Activated T-cell treated with anti-CD3 and anti-CD28 coated beads, Interleukin-2, amount 50 U/mL, for 72 hours (primary cell): ENCODE measurements around the gene CREM. TPM values are rescaled to one million over a fixed set of nuclear protein-coding genes. Genes with fewer than 3 reads are reported as not detected.

Source experiments
- ATAC-seq, 2 donors: fragments of 150-1000 bp; cut with Tn5 transposase; replicated peaks in 1 of 2; 2 replicates each; pipeline ENCODE4 v1.10.0; 2021; ENCODE audit warnings: moderate library complexity in 2 of 2, mild to moderate bottlenecking in 1 of 2
- DNase-seq, 2 donors: peaks; one replicate each; pipeline ENCODE4 v3.0.0; 2021 to 2022; ENCODE audit warnings: mixed read lengths in 1 of 2
- H3K27ac Mint-ChIP-seq: one replicate; pipeline ENCODE4 v1.8.0; 2022; ENCODE audit warnings: mild to moderate bottlenecking, moderate library complexity, mixed read lengths
- H3K27me3 Mint-ChIP-seq: one replicate; pipeline ENCODE4 v1.8.0; 2022; ENCODE audit warnings: low read depth, mixed read lengths
- H3K36me3 Mint-ChIP-seq, 2 donors: one replicate each; pipeline ENCODE4 v1.8.0; 2022; ENCODE audit warnings: mixed read lengths in 2 of 2, mild to moderate bottlenecking in 1 of 2; ENCODE audit not compliant: insufficient read depth in 2 of 2
- H3K4me1 Mint-ChIP-seq: one replicate; pipeline ENCODE4 v1.8.0; 2022; ENCODE audit warnings: low read depth, mixed read lengths
- H3K4me3 Mint-ChIP-seq, 2 donors: one replicate each; pipeline ENCODE4 v1.8.0; 2022; ENCODE audit warnings: mild to moderate bottlenecking in 2 of 2, mixed read lengths in 2 of 2, moderate library complexity in 2 of 2
- H3K9me3 Mint-ChIP-seq, 2 donors: one replicate each; pipeline ENCODE4 v1.8.0; 2022; ENCODE audit warnings: mixed read lengths in 2 of 2
- total RNA-seq, 2 donors: library from RNA; stranded (reverse); gene quantifications; one replicate each; pipeline ENCODE4 v1.2.3, GENCODE V29; 2022

The CREM gene
- total RNA-seq, 2 donors from 2014 or later, result 215 to 250 TPM

DNA sequence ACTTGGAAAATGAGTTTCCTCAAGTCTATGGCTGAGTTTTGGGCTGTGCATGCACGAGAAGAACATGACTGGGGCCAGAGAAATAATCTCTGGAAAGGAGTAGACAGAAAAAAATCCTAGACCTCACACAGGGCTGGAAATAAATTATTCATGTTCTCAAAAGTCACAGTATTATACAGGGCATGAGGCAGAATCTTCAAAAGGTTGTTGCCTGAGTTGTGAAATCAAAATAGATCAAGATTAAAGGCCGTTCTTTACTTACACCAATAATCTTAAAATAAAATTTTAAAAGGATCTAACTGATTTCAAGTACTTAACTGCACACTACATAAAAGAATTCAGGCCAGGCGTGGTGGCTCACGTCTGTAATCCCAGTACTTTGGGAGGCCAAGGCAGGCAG lies 14.1 kb upstream of the CREM start:
- H3K4me3 Mint-ChIP-seq, result no peak overlapping the region
- ATAC-seq, result no peak
- H3K27ac Mint-ChIP-seq, result no peak overlapping the region
- no peaks in the 10 kb centered on the region for H3K4me1 Mint-ChIP-seq
- H3K27me3 Mint-ChIP-seq, result no peaks in the 10 kb centered on the region
- DNase-seq, result no peak
- H3K36me3 Mint-ChIP-seq, result no peaks in the 10 kb centered on the region
- H3K9me3 Mint-ChIP-seq, result no peaks in the 10 kb centered on the region

DNA sequence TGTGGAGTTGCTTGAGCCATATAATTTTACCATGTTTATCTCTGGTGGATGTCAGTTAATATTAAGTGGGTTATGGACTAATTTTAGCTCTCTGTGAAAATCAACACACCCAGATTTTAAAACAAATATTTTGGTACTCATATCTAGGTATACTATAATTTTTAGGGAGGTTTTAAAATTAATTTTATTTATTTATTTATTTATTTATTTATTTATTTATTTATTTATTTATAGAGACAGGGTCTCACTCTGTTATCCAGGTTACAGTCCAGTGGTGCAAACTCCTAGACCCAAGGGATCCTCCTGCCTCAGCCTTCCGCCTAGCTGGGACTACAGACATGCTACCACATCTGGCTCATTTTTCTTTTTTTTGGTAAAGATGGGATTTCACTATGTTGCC lies 7.3 kb upstream of the CREM start:
- DNase-seq, result no peak
- Mint-ChIP-seq H3K27ac (no peak overlapping the region), H3K4me3 (no peak overlapping the region)

DNA sequence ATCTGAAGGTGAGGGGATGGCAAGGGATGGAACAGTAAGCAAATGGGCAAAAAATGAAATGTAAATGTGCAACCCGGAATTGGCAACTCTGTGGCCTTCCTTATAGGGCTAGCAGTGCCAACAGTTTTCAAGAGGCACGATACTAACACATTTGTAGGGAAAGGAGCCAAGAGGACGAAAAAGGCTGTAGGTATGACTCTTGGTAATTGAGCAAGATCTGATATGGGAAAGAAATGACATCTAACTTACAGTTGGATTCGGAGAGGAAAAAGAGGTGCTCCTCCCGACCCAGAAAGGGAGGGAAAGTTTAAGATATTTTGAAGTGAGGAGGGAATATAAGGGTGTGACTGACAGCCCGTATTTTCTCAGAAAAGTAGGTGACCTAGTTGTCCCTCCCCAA lies 2.1 kb upstream of the CREM start:
- H3K36me3 Mint-ChIP-seq, result peaks cover 3 to 18% of the 10 kb centered on the region in 2 donors
- no peak overlapping the region for H3K27ac Mint-ChIP-seq
- DNase-seq (no peak), ATAC-seq (no peak)
- H3K27me3 Mint-ChIP-seq, result no peaks in the 10 kb centered on the region
- peak overlapping the region in 1 of 2 donors; percentile 94 for H3K4me3 Mint-ChIP-seq
- H3K4me1 Mint-ChIP-seq, result peaks cover 53% of the 10 kb centered on the region
- H3K9me3 Mint-ChIP-seq, result no peaks in the 10 kb centered on the region

More for the DNA sequence above, 7.3 kb upstream of the CREM start:
- no peaks in the 10 kb centered on the region for H3K9me3 Mint-ChIP-seq
- H3K27me3 Mint-ChIP-seq, result no peaks in the 10 kb centered on the region
- ATAC-seq, result no peak
- peaks cover 19% of the 10 kb centered on the region for H3K4me1 Mint-ChIP-seq
- H3K36me3 Mint-ChIP-seq, result no peaks in the 10 kb centered on the region

DNA sequence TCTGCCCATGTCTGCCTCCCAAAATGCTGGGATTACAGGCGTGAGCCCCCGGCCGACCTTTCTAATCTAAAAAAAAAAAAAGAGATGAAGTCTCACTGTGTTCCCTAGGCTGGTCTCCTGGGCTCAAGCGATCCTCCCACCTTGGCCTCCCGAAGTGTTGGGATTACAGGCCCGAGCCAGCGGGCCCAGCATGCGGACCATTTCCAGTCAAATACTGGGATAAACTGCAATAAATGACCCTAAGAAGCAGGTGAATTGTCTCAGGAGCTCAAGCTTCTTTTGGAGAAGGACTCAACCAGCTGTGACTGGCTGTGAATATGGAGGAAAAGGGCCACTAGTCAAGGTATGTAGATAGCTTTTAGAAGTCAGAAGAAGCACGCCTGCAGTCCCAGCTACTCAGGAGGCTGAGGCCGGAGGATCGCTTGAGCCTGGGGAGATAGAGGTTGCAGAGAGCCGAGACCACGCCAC lies 550 bp upstream of the CREM start:
- no peak for DNase-seq
- Mint-ChIP-seq H3K27ac (peak overlapping the region; percentile 79), H3K4me3 (peak overlapping the region; percentile 94 to 96), H3K4me1 (peaks cover 64% of the 10 kb centered on the region), H3K36me3 (peaks cover 3 to 18% of the 10 kb centered on the region in 2 donors), H3K9me3 (no peaks in the 10 kb centered on the region), H3K27me3 (no peaks in the 10 kb centered on the region)
- no peak for ATAC-seq

DNA sequence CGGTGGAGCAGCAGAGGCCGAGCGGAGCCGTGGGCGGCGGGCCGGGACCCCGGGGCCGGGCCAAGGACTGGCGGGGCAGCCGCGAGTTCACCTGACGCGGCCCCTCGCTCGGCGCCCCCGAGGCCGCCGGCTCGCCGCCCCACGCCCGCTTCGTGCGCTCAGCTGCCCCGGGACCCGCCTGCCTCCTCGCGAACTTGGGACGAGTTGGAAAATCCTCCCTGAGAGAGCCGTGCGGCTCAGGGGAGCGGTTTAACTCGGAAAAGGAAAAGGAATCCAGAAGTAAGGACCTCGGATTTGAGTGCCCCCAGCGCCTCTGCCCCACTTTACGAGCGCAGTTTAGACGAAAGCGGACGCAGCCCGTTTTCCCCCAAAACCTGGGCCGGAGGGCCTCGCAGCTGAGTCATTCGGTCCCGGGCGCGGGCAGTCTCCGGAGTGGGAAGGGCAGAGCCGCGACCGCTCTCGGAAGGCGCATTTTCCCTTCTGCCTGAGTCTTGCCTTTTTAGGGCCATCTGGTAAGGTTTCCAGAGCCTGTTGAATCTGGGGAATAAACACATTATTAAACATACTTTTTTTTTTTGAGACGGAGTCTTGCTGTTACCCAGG lies 744 bp downstream of the CREM start:
- Mint-ChIP-seq H3K27me3 (no peaks in the 10 kb centered on the region), H3K4me3 (peak overlapping the region; percentile 94 to 96), H3K36me3 (peaks cover 3 to 18% of the 10 kb centered on the region in 2 donors), H3K27ac (peak overlapping the region; percentile 97), H3K9me3 (no peaks in the 10 kb centered on the region), H3K4me1 (peaks cover 77% of the 10 kb centered on the region)
- ATAC-seq (peak; percentile 20 to 33), DNase-seq (peak; percentile 77 to 79)

DNA sequence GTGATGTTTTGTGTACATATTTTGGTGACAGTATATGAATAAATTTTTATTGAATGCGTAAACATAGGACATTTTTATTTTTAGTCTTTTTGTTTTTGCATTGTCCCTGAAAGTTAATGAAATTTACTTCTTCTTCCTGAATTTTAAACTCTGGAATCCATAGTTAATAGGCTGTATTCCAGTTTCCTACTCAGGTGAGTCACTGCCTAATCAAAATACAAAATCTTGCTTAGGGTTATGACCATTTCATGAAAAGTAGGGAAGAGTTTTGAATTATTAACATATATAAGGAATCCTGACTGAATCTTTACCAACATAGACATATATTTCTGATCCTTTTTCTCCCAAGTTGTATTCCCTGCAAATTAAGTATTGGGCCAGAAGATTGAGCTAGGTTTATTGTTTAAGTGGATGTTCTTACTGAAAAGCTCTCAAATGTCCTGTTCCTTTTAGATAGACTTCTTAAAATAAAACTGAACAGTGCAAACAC lies 2.6 kb downstream of the CREM start:
- Mint-ChIP-seq H3K4me1 (peaks cover 83% of the 10 kb centered on the region), H3K9me3 (no peaks in the 10 kb centered on the region), H3K27ac (peak overlapping the region; percentile 97), H3K27me3 (no peaks in the 10 kb centered on the region), H3K36me3 (peaks cover 3 to 18% of the 10 kb centered on the region in 2 donors), H3K4me3 (peak overlapping the region; percentile 94 to 96)
- ATAC-seq, result no peak
- no peak for DNase-seq

DNA sequence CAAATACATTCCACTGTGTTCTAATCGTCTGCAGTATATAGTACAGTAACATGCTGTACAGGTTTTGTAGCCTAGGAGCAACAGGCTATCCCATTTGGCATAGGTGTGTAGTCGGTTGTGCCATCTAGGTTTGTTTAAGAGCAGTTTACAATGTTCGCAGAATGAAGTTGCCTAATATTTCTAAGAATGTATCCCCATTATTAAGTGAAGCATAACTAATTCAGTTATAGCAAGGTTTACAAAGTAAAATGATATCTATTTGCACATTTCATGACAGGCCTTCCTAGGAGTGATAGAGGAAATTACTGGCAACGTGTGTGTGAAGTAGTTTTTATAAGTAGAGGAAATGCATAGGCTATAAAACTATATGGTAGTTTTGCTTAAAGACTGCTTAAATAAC lies 4.0 kb downstream of the CREM start:
- H3K27ac Mint-ChIP-seq, result peak overlapping the region; percentile 96

DNA sequence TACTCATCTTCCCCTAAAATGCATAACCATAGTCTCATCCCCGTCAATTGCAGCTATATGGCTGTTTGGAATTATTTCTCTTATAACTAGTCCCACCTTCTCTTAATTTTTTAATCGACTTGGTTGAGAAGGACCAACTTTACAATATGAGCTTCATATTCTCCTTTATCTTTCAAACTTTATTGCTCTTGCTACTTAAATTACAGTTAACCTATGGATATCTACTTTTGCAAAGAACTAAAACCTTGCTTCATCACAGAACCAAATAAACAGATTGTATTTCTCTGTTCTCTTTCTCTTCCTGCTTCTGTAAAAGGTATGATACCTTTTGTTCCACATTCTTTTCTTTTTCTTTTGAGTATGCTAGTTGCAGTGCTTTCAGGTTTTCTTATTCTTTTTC lies 6.1 kb downstream of the CREM start:
- ATAC-seq, result no peak
- Mint-ChIP-seq H3K27me3 (no peaks in the 10 kb centered on the region), H3K4me1 (peaks cover 85% of the 10 kb centered on the region), H3K9me3 (no peaks in the 10 kb centered on the region), H3K4me3 (peak overlapping the region; percentile 83 to 92), H3K36me3 (peaks cover 3 to 15% of the 10 kb centered on the region in 2 donors), H3K27ac (peak overlapping the region; percentile 96)
- no peak for DNase-seq

More for the DNA sequence above, 4.0 kb downstream of the CREM start:
- ATAC-seq (no peak), DNase-seq (no peak)
- Mint-ChIP-seq H3K4me3 (peak overlapping the region; percentile 83 to 92), H3K4me1 (peaks cover 79% of the 10 kb centered on the region), H3K27me3 (no peaks in the 10 kb centered on the region), H3K36me3 (peaks cover 3 to 18% of the 10 kb centered on the region in 2 donors), H3K9me3 (no peaks in the 10 kb centered on the region)

DNA sequence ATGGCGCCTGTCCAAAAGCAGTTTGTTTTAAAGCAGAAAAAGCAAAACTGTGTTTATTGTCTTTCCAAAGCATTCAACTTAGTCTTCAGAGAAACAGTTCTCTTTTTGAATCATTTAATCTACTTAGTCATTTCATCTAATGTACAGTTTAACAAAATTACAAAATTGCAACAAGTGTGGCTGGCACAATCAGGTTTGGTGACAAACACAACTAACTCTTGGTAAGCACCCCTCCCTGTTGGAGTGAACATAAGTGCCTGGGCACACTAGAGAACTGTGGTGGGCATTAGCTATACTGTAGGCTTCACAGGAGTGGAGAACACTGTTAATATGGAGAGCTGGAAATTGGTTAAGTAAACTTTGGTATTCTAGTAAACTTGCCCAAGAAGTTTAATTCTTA lies 6.9 kb downstream of the CREM start:
- ATAC-seq, result peak; percentile 66 to 69
- Mint-ChIP-seq H3K4me1 (peaks cover 78% of the 10 kb centered on the region), H3K9me3 (no peaks in the 10 kb centered on the region), H3K4me3 (peak overlapping the region; percentile 83 to 92), H3K27me3 (no peaks in the 10 kb centered on the region), H3K27ac (peak overlapping the region; percentile 96), H3K36me3 (peaks cover 0 to 7% of the 10 kb centered on the region in 2 donors)
- peak in 1 of 2 donors; percentile 31 for DNase-seq

DNA sequence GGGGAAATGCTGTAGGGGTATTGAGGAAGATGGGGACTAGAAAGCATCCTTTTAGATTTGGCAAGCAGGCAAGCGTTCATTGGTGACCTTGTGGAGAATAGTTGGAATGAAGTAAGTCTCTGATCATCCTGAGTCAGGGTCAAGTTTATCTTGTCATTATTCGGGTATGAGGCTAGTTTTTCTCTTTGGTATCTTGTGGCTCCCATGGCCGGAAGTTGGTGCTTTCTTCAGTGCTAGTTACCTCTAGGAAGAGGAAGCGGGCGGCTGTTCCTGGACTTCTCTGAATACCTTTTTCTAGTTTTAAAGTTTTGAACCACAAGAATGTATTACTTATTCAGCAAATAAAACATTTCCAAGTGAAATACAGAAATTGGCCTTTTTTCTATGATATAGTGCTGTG lies 9.2 kb downstream of the CREM start:
- peak overlapping the region; percentile 20 to 58 for H3K4me3 Mint-ChIP-seq

DNA sequence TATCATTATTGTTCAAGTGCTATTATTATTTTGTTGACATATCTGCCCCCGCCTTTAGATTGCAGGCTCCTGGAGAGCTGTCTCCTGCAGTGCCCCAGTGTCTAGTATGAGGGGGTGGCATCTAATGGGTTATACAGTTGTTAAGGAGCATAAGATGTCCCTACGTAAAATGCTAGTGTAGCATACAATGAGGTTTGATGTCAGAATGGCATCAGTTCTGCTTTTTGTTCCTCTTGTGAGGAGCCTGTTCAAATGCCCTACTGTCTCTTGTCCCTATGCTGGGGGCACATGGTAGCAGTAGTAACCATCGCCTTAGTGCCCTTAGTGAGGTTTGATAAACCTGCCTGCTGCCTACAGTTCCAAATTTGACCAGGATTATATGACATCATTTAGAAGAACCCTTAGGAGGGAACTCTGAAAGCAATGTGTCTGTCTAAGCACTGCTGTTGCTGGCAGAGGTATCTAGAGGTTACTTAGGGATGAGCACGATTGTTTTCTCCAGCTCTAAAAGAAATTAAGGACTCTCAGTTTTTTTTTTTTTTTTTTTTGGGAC lies 9.7 kb downstream of the CREM start:
- H3K27me3 Mint-ChIP-seq, result no peaks in the 10 kb centered on the region
- DNase-seq (no peak), ATAC-seq (no peak)
- H3K9me3 Mint-ChIP-seq, result no peaks in the 10 kb centered on the region
- H3K4me3 Mint-ChIP-seq, result peak overlapping the region; percentile 20 to 58
- H3K27ac Mint-ChIP-seq, result peak overlapping the region; percentile 91
- peaks cover 50% of the 10 kb centered on the region for H3K4me1 Mint-ChIP-seq
- H3K36me3 Mint-ChIP-seq, result no peaks in the 10 kb centered on the region

More for the DNA sequence above, 9.2 kb downstream of the CREM start:
- Mint-ChIP-seq H3K36me3 (no peaks in the 10 kb centered on the region), H3K27ac (peak overlapping the region; percentile 91), H3K27me3 (no peaks in the 10 kb centered on the region), H3K9me3 (no peaks in the 10 kb centered on the region), H3K4me1 (peaks cover 55% of the 10 kb centered on the region)
- ATAC-seq, result peak in 1 of 2 donors; percentile 35
- DNase-seq, result peak in 1 of 2 donors; percentile 22

DNA sequence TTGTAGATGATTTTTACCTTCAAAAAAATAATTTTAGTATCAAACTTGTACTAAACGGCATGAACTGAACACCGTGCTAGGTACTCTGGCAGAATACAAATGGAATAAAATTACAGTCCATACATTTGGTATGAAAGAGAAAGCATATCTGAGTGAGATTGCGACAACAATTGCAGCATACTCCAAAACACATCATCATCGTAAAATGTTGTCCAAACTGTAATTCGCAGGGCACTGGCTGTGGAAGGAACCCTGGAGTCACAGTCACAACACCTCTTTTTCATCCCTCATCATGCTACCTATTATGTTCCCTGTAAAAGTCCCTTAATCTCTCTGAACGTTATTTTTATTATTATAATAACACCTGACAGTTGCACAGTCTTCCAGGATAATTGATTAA lies 13.5 kb downstream of the CREM start:
- no peaks in the 10 kb centered on the region for H3K9me3 Mint-ChIP-seq
- no peaks in the 10 kb centered on the region for H3K27me3 Mint-ChIP-seq
- H3K36me3 Mint-ChIP-seq, result peaks cover 6% of the 10 kb centered on the region in 2 donors
- no peak for ATAC-seq
- H3K27ac Mint-ChIP-seq, result no peak overlapping the region
- peaks cover 35% of the 10 kb centered on the region for H3K4me1 Mint-ChIP-seq
- no peak for DNase-seq
- no peak overlapping the region for H3K4me3 Mint-ChIP-seq

DNA sequence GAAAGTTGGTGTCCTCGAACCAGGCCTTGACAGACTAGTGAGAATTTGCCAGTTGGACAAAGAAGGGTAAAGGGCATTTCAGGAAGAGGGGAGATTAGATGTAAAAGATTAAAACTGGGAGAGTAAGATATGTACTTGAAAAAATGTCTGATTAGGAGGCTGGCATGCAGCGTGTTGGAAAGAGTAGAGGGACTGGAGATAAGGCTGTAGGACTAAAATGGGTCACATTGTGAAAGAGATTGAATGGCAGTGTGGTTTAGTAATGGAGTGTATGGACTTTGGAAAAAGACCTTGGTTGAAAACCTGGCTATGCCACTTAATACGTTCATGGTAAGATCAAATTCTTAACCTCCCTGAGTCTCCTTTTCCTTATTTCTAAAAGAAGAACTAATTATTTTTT lies 14.1 kb downstream of the CREM start:
- H3K36me3 Mint-ChIP-seq, result peaks cover 6 to 9% of the 10 kb centered on the region in 2 donors
- H3K4me1 Mint-ChIP-seq, result peaks cover 33% of the 10 kb centered on the region
- no peak overlapping the region for H3K4me3 Mint-ChIP-seq
- no peaks in the 10 kb centered on the region for H3K9me3 Mint-ChIP-seq
- H3K27me3 Mint-ChIP-seq, result no peaks in the 10 kb centered on the region
- ATAC-seq (no peak), DNase-seq (no peak)
- H3K27ac Mint-ChIP-seq, result no peak overlapping the region
